HCT116 (cell line): ENCODE data around the gene NR5A2.

Source experiments
- CTCF ChIP-seq, 3 experiments: fragments of 200-600 bp in 1 of 3; sonication (generic) in 1 of 3; IDR thresholded peaks in 2 of 3; conservative IDR thresholded peaks in 1 of 3; 2 replicates each; pipeline ENCODE4 v1.5.1; 2012 to 2017; ENCODE audit warnings: low read depth in 2 of 3, low read length in 2 of 3, antibody characterized with exemption in 1 of 3, borderline replicate concordance in 1 of 3, control low read depth in 1 of 3, mild to moderate bottlenecking in 1 of 3, mixed read lengths in 1 of 3, mixed run types in 1 of 3, moderate library complexity in 1 of 3; ENCODE audit not compliant: insufficient read depth in 1 of 3
- POLR2A ChIP-seq: IDR thresholded peaks from 2 replicates; pipeline ENCODE4 v1.7.0; 2011; ENCODE audit warnings: borderline replicate concordance; ENCODE audit not compliant: insufficient read depth, insufficient read length; ENCODE audit errors: extremely low read depth

GRCh38 chr1:200033511-200034261 is 6.2 kb downstream of the NR5A2 start:
- no peak for TF ChIP-seq POLR2A
- TF ChIP-seq CTCF (IDR thresholded peaks at IDR 0.05 in 2 of 3, conservative IDR thresholded peaks at IDR 0.05 in 1 of 3; ENCODE audit: borderline replicate concordance in 1 of 3, insufficient read depth in 1 of 3, low read depth in 2 of 3, low read length in 2 of 3): no peak
